H9 (cell line): ENCODE measurements around the gene TMA16. TPM values are rescaled to one million over a fixed set of nuclear protein-coding genes. Genes with fewer than 3 reads are reported as not detected.

Experiments used
- DNase-seq: peaks from one replicate; pipeline ENCODE4 v3.0.0-alpha.2; 2017
- H2AFZ ChIP-seq: one replicate; pipeline ENCODE4 v1.6.1; 2013; ENCODE audit warnings: mild to moderate bottlenecking, low read length, control low read depth, moderate library complexity
- H2AK5ac ChIP-seq: 2 replicates; pipeline ENCODE4 v1.6.1; 2013; ENCODE audit warnings: low read length, control low read depth, mixed read lengths; ENCODE audit not compliant: insufficient read length
- H2BK120ac ChIP-seq: one replicate; pipeline ENCODE4 v1.6.1; 2013; ENCODE audit warnings: low read depth, mild to moderate bottlenecking, low read length, control low read depth, inconsistent platforms; ENCODE audit not compliant: poor library complexity, severe bottlenecking
- H2BK12ac ChIP-seq: 2 replicates; pipeline ENCODE4 v1.6.1; 2013; ENCODE audit warnings: low read length, control low read depth, mixed read lengths, low read depth; ENCODE audit not compliant: insufficient read length
- H2BK15ac ChIP-seq: 2 replicates; pipeline ENCODE4 v1.6.1; 2013; ENCODE audit warnings: low read depth, low read length, control low read depth
- H2BK20ac ChIP-seq: one replicate; pipeline ENCODE4 v1.6.1; 2013; ENCODE audit warnings: low read depth, mild to moderate bottlenecking, low read length, control low read depth, inconsistent platforms; ENCODE audit not compliant: poor library complexity, severe bottlenecking
- H2BK5ac ChIP-seq: 2 replicates; pipeline ENCODE4 v1.6.1; 2013; ENCODE audit warnings: low read length, control low read depth, mixed read lengths; ENCODE audit not compliant: insufficient read length
- H3K14ac ChIP-seq: 2 replicates; pipeline ENCODE4 v1.6.1; 2013; ENCODE audit warnings: low read length, control low read depth; ENCODE audit not compliant: insufficient read depth
- H3K18ac ChIP-seq: 2 replicates; pipeline ENCODE4 v1.6.1; 2013; ENCODE audit warnings: low read depth, mild to moderate bottlenecking, mixed read lengths, low read length, control low read depth; ENCODE audit not compliant: insufficient read length
- H3K23ac ChIP-seq: 2 replicates; pipeline ENCODE4 v1.6.1; 2013; ENCODE audit warnings: low read length, control low read depth, mixed read lengths, low read depth; ENCODE audit not compliant: insufficient read length
- H3K23me2 ChIP-seq: 2 replicates; pipeline ENCODE4 v1.6.1; 2013; ENCODE audit warnings: low read depth, mild to moderate bottlenecking, mixed read lengths, low read length, control low read depth; ENCODE audit not compliant: insufficient read length, poor library complexity, severe bottlenecking
- H3K27ac ChIP-seq: 2 replicates; pipeline ENCODE4 v1.5.1; 2013; ENCODE audit warnings: low read length, control low read depth, mixed read lengths, low read depth; ENCODE audit not compliant: insufficient read length
- H3K27me3 ChIP-seq: 2 replicates; pipeline ENCODE4 v1.6.1; 2013; ENCODE audit warnings: low read length, control low read depth, inconsistent platforms; ENCODE audit not compliant: insufficient read depth
- H3K4ac ChIP-seq: 2 replicates; pipeline ENCODE4 v1.6.1; 2013; ENCODE audit warnings: low read depth, mild to moderate bottlenecking, control low read depth, inconsistent platforms, low read length, moderate library complexity
- H3K4me1 ChIP-seq: 2 replicates; pipeline ENCODE4 v1.6.1; 2013; ENCODE audit warnings: low read length, control low read depth, inconsistent platforms; ENCODE audit not compliant: insufficient read depth
- H3K4me2 ChIP-seq: 2 replicates; pipeline ENCODE4 v1.6.1; 2013; ENCODE audit warnings: low read length, control low read depth, mixed read lengths; ENCODE audit not compliant: insufficient read length, insufficient read depth
- H3K56ac ChIP-seq: 2 replicates; pipeline ENCODE4 v1.6.1; 2013; ENCODE audit warnings: low read depth, mild to moderate bottlenecking, mixed read lengths, low read length, control low read depth; ENCODE audit not compliant: insufficient read length
- H3K79me1 ChIP-seq: 2 replicates; pipeline ENCODE4 v1.6.1; 2013; ENCODE audit warnings: low read depth, mild to moderate bottlenecking, moderate library complexity, low read length, control low read depth, inconsistent platforms; ENCODE audit not compliant: insufficient read depth, poor library complexity, severe bottlenecking
- H3K79me2 ChIP-seq: 2 replicates; pipeline ENCODE4 v1.6.1; 2013; ENCODE audit warnings: low read length, control low read depth, inconsistent platforms; ENCODE audit not compliant: insufficient read depth
- H3K9ac ChIP-seq: 2 replicates; pipeline ENCODE4 v1.6.1; 2013; ENCODE audit warnings: low read length, control low read depth, mixed read lengths; ENCODE audit not compliant: insufficient read length; ENCODE audit errors: extremely low read depth
- H3K9me3 ChIP-seq: one replicate; pipeline ENCODE4 v1.6.1; 2013; ENCODE audit warnings: low read depth, low read length, inconsistent platforms; ENCODE audit not compliant: control insufficient read depth
- H3T11ph ChIP-seq: one replicate; pipeline ENCODE4 v1.6.1; 2013; ENCODE audit warnings: mild to moderate bottlenecking, low read length, control low read depth, inconsistent platforms
- H4K20me1 ChIP-seq: one replicate; pipeline ENCODE4 v1.6.1; 2013; ENCODE audit not compliant: control insufficient read depth, insufficient read length, insufficient read depth
- H4K5ac ChIP-seq: 2 replicates; pipeline ENCODE4 v1.6.1; 2013; ENCODE audit warnings: low read depth, mild to moderate bottlenecking, mixed read lengths, low read length, control low read depth; ENCODE audit not compliant: insufficient read length
- H4K8ac ChIP-seq: replicated peaks from 2 replicates; pipeline ENCODE4 v1.6.1; 2013; ENCODE audit warnings: low read length, control low read depth, mixed read lengths, low read depth; ENCODE audit not compliant: insufficient read length
- H4K91ac ChIP-seq: 2 replicates; pipeline ENCODE4 v1.6.1; 2013; ENCODE audit warnings: low read depth, mild to moderate bottlenecking, moderate library complexity, mixed read lengths, low read length, control low read depth; ENCODE audit not compliant: insufficient read length
- H3K27ac Mint-ChIP-seq, 3 experiments: 2 replicates in 2 of 3; 3 replicates in 1 of 3; pipeline ENCODE4 v1.8.0; 2020 to 2021; ENCODE audit warnings: mixed read lengths in 3 of 3, mild to moderate bottlenecking in 1 of 3, moderate library complexity in 1 of 3
- H3K27me3 Mint-ChIP-seq: 2 replicates; pipeline ENCODE4 v1.8.0; 2021; ENCODE audit warnings: low read depth, mild to moderate bottlenecking, moderate library complexity, mixed read lengths
- H3K36me3 Mint-ChIP-seq, 3 experiments: 2 replicates in 2 of 3; 3 replicates in 1 of 3; pipeline ENCODE4 v1.8.0; 2020 to 2021; ENCODE audit warnings: low read depth in 3 of 3, mixed read lengths in 3 of 3; ENCODE audit not compliant: insufficient read depth in 1 of 3
- H3K4me1 Mint-ChIP-seq, 2 experiments: 2 replicates each; pipeline ENCODE4 v1.8.0; 2020; ENCODE audit warnings: mixed read lengths in 2 of 2
- H3K4me3 Mint-ChIP-seq, 2 experiments: 2 replicates in 1 of 2; 3 replicates in 1 of 2; pipeline ENCODE4 v1.8.0; 2020 to 2021; ENCODE audit warnings: mild to moderate bottlenecking in 2 of 2, mixed read lengths in 2 of 2, moderate library complexity in 1 of 2
- H3K9me3 Mint-ChIP-seq, 2 experiments: 2 replicates in 1 of 2; 3 replicates in 1 of 2; pipeline ENCODE4 v1.8.0; 2020; ENCODE audit warnings: mild to moderate bottlenecking in 2 of 2, mixed read lengths in 2 of 2, moderate library complexity in 1 of 2
- WGBS: extraction: QIAGEN DNeasy Blood & Tissue Kit; methylation state at CpG from one replicate; pipeline ENCODE4 v1.1.7; 2013; ENCODE audit warnings: missing lambda C conversion rate, low lambda C conversion rate, mixed read lengths; ENCODE audit not compliant: insufficient read length; ENCODE audit errors: extremely low coverage; 5-methylcytosine and 5-hydroxymethylcytosine counted together
- total RNA-seq: library from RNA; stranded (reverse); gene quantifications from 2 replicates; pipeline ENCODE4 v1.2.1, GENCODE V29; 2021
- TF ChIP-seq, protein P1 (sequence below): fragments of 200-600 bp; sonication (generic); conservative IDR thresholded peaks from 3 replicates; pipeline ENCODE4 v1.8.0; 2021; ENCODE audit warnings: antibody characterized with exemption, mild to moderate bottlenecking

TMA16 gene
- total RNA-seq, 1 experiment from 2014 or later, result 61.3 TPM

DNA sequence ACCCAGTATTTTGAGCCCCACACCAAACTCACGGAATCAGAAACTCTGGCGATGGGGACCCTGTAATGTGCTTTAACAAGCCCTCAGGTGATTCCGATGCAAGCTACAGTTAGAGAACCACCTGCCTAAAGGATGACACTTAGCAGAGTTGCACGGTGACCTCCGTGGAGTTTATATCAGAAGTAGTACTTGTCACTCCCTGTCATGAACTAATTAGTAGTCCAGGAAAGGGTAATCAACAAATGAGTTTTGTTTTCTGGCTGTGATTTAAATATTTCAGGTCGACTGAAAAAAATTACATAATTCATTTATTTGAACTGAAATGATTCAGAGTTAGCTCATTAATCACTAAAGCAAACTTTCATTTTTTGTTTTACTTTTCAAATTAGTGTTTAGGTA lies 56.4 kb downstream of the TMA16 start:
- Histone ChIP-seq H4K8ac (no peak overlapping the region), H3K14ac (no peak overlapping the region), H3K79me1 (no peaks in the 10 kb centered on the region), H3K79me2 (no peaks in the 10 kb centered on the region), H3K4ac (no peak overlapping the region), H2AFZ (peak overlapping the region; percentile 63), H3K4me2 (no peak overlapping the region), H3K27ac (no peak overlapping the region), H3K9me3 (no peaks in the 10 kb centered on the region), H3K23ac (no peak overlapping the region), H3K56ac (no peak overlapping the region), H2BK12ac (no peak overlapping the region), H3K27me3 (no peaks in the 10 kb centered on the region), H4K5ac (no peak overlapping the region), H3K23me2 (no peaks in the 10 kb centered on the region), H2AK5ac (no peak overlapping the region), H3T11ph (no peak overlapping the region), H4K91ac (no peak overlapping the region), H2BK5ac (no peak overlapping the region), H2BK120ac (no peak overlapping the region), H2BK15ac (no peak overlapping the region), H3K9ac (no peak overlapping the region), H2BK20ac (no peak overlapping the region), H3K18ac (no peak overlapping the region), H3K4me1 (no peaks in the 10 kb centered on the region; the same call in 1 of the 2 replicates), H4K20me1 (no peaks in the 10 kb centered on the region)
- WGBS, result no CpG with 5 or more reads among the region's 6 CpGs
- Mint-ChIP-seq H3K27me3 (no peaks in the 10 kb centered on the region), H3K36me3 (no peaks in the 10 kb centered on the region), H3K27ac (no peak overlapping the region), H3K4me3 (no peak overlapping the region; a peak in 1 of 5 replicates), H3K4me1 (peaks cover 0 to 7% of the 10 kb centered on the region in 2 experiments; a peak in 1 of 4 replicates), H3K9me3 (no peaks in the 10 kb centered on the region)
- TF ChIP-seq, protein P1, sequence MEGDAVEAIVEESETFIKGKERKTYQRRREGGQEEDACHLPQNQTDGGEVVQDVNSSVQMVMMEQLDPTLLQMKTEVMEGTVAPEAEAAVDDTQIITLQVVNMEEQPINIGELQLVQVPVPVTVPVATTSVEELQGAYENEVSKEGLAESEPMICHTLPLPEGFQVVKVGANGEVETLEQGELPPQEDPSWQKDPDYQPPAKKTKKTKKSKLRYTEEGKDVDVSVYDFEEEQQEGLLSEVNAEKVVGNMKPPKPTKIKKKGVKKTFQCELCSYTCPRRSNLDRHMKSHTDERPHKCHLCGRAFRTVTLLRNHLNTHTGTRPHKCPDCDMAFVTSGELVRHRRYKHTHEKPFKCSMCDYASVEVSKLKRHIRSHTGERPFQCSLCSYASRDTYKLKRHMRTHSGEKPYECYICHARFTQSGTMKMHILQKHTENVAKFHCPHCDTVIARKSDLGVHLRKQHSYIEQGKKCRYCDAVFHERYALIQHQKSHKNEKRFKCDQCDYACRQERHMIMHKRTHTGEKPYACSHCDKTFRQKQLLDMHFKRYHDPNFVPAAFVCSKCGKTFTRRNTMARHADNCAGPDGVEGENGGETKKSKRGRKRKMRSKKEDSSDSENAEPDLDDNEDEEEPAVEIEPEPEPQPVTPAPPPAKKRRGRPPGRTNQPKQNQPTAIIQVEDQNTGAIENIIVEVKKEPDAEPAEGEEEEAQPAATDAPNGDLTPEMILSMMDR, result no peak
- DNase-seq, result no peak
